Measurements from ENCODE around the gene CAMK1G.

GRCh38 chr1:209621286-209621685, 37.8 kb downstream of the CAMK1G start:
- TF ChIP-seq PBX3 (IDR thresholded peaks at IDR 0.05), result no peak
- no peak for TF ChIP-seq CTCF (IDR thresholded peaks at IDR 0.05)
- TF ChIP-seq USF1 (IDR thresholded peaks at IDR 0.05; ENCODE audit: borderline replicate concordance, low read depth), result no peak
- no peak for TF ChIP-seq USF2 (IDR thresholded peaks at IDR 0.05; ENCODE audit: borderline replicate concordance, low read depth, low read length)
- TF ChIP-seq SIN3A (IDR thresholded peaks at IDR 0.05; ENCODE audit: borderline replicate concordance, low read depth, low read length), result no peak
- no peak for TF ChIP-seq TAF1 (IDR thresholded peaks at IDR 0.05; ENCODE audit: borderline replicate concordance, low read depth, low read length)
- no peak for TF ChIP-seq MAX (IDR thresholded peaks at IDR 0.05; ENCODE audit: low read depth)
- TF ChIP-seq POLR2AphosphoS5 (IDR thresholded peaks at IDR 0.05; ENCODE audit: low read depth, low read length), result no peak

Measured in SK-N-SH (cell line).